Endothelial cell (in vitro differentiated cells): ENCODE data around the gene INPP4A. TPM values are rescaled to one million over a fixed set of nuclear protein-coding genes. Genes with fewer than 3 reads are reported as not detected.

Experiments
- DNase-seq: peaks from one replicate; pipeline ENCODE4 v3.0.0; 2021; ENCODE audit warnings: low spot score
- H3K27ac Mint-ChIP-seq: one replicate; pipeline ENCODE4 v1.8.0; 2021; ENCODE audit warnings: mixed read lengths, inconsistent platforms; ENCODE audit not compliant: unreplicated experiment
- H3K27me3 Mint-ChIP-seq: one replicate; pipeline ENCODE4 v1.8.0; 2021; ENCODE audit warnings: mild to moderate bottlenecking, moderate library complexity, mixed read lengths, inconsistent platforms; ENCODE audit not compliant: unreplicated experiment
- H3K36me3 Mint-ChIP-seq: one replicate; pipeline ENCODE4 v1.8.0; 2021; ENCODE audit warnings: mild to moderate bottlenecking, low read depth, mixed read lengths, inconsistent platforms; ENCODE audit not compliant: unreplicated experiment
- H3K4me1 Mint-ChIP-seq: one replicate; pipeline ENCODE4 v1.8.0; 2021; ENCODE audit warnings: mild to moderate bottlenecking, mixed read lengths, inconsistent platforms; ENCODE audit not compliant: unreplicated experiment
- H3K4me3 Mint-ChIP-seq: one replicate; pipeline ENCODE4 v1.8.0; 2021; ENCODE audit warnings: mild to moderate bottlenecking, mixed read lengths, inconsistent platforms; ENCODE audit not compliant: unreplicated experiment
- H3K9me3 Mint-ChIP-seq: one replicate; pipeline ENCODE4 v1.8.0; 2021; ENCODE audit warnings: mixed read lengths, inconsistent platforms; ENCODE audit not compliant: unreplicated experiment
- CTCF ChIP-seq: fragments of 200-600 bp; sonication (generic); IDR thresholded peaks from one replicate; pipeline ENCODE4 v1.5.0; 2021; ENCODE audit warnings: antibody characterized with exemption; ENCODE audit not compliant: unreplicated experiment
- total RNA-seq: library from RNA; stranded (reverse); fragmentation: NEBNext Ultra II Directional; extraction: Animal tissue kit (Norgen Biotek cat#: 25700); gene quantifications from one replicate; pipeline ENCODE4 v1.2.1, GENCODE V29; 2021; ENCODE audit not compliant: unreplicated experiment

The INPP4A gene
- total RNA-seq, 1 donor from 2014 or later: 26.8 TPM

- no peak for DNase-seq
- Mint-ChIP-seq H3K27me3 (peaks cover 4% of the 10 kb centered on the region), H3K4me3 (no peak overlapping the region), H3K27ac (no peak overlapping the region), H3K4me1 (peaks cover 23% of the 10 kb centered on the region), H3K9me3 (no peaks in the 10 kb centered on the region), H3K36me3 (peaks cover 6% of the 10 kb centered on the region)
- no peak for TF ChIP-seq CTCF
Observed at GRCh38 chr2:98467652-98468051, 23.0 kb downstream of the INPP4A start.

DNA sequence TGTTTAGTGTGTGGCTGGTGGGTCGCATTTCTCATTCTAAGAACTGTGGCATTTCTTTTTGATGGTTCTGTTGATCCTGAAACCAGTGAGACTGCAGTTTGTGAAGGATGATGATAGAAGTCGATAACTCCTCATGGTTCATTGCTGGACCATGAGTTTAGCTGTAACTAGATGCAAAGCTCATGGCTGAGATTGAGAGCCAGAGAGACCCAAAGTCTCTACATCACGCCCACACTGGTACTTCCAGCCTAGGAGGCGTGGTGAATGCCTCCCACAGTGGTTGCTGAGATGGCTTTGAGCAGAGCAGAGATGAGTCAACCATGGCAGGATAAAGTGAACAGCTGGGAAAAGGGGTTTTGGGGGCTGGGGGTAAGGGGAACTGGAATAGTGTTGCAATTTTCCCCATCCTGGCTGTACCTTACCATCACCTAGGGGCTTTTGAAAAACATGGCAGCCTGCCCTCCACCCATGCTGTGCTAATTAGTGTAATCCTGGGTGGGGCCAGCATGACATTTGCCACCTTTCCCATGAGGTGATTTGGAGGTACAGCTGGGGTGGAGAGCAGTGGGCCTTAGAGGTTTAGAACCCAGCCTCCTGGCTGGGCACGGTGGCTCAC is 24.1 kb downstream of the INPP4A start:
- DNase-seq: no peak
- H3K36me3 Mint-ChIP-seq: peaks cover 12% of the 10 kb centered on the region
- no peak overlapping the region for H3K27ac Mint-ChIP-seq
- peaks cover 19% of the 10 kb centered on the region for H3K4me1 Mint-ChIP-seq
- no peak for TF ChIP-seq CTCF
- H3K9me3 Mint-ChIP-seq: no peaks in the 10 kb centered on the region
- no peak overlapping the region for H3K4me3 Mint-ChIP-seq
- H3K27me3 Mint-ChIP-seq: peaks cover 4% of the 10 kb centered on the region

- Mint-ChIP-seq H3K36me3 (peaks cover 13% of the 10 kb centered on the region), H3K9me3 (no peaks in the 10 kb centered on the region), H3K27me3 (peaks cover 8% of the 10 kb centered on the region), H3K4me3 (no peak overlapping the region), H3K27ac (no peak overlapping the region), H3K4me1 (peaks cover 8% of the 10 kb centered on the region)
- DNase-seq: no peak
- no peak for TF ChIP-seq CTCF
Observed at GRCh38 chr2:98469862-98470544, 25.3 kb downstream of the INPP4A start.

GRCh38 chr2:98470851-98471255 is 26.2 kb downstream of the INPP4A start:
- no peaks in the 10 kb centered on the region for H3K9me3 Mint-ChIP-seq
- no peak overlapping the region for H3K4me3 Mint-ChIP-seq
- TF ChIP-seq CTCF: no peak
- DNase-seq: no peak
- peaks cover 13% of the 10 kb centered on the region for H3K36me3 Mint-ChIP-seq
- H3K4me1 Mint-ChIP-seq: peaks cover under 1% of the 10 kb centered on the region
- no peak overlapping the region for H3K27ac Mint-ChIP-seq
- peaks cover 7% of the 10 kb centered on the region for H3K27me3 Mint-ChIP-seq
